ENCODE measurements around the gene ADAM21. TPM values are rescaled to one million over a fixed set of nuclear protein-coding genes. Genes with fewer than 3 reads are reported as not detected.
"Not testable (repeated sequence)": the region's sequence is repeated elsewhere in the genome, so short reads cannot be mapped to it uniquely, and the experiment has no call there.

The ADAM21 gene
- 0.87 and 1.3 TPM in 2 replicates for total RNA-seq (2014; rRNA removed; shearing (Covaris generic))
- polyA plus RNA-seq (2015; cell fraction: cytosol; rRNA removed), result 2.4 TPM in 2 replicates
- polyA plus RNA-seq (2015; cell fraction: nucleus; rRNA removed), result 3.3 and 4.0 TPM in 2 replicates

GRCh38 chr14:70451874-70452273 is at the start of gene ADAM21:
Gene ADAM21, plus strand, starts transcription at chr14:70452174. Its CDS starts 5,326 bp downstream, at chr14:70457500.
- DNase-seq (ENCODE audit: low read depth), result no peak

DNA sequence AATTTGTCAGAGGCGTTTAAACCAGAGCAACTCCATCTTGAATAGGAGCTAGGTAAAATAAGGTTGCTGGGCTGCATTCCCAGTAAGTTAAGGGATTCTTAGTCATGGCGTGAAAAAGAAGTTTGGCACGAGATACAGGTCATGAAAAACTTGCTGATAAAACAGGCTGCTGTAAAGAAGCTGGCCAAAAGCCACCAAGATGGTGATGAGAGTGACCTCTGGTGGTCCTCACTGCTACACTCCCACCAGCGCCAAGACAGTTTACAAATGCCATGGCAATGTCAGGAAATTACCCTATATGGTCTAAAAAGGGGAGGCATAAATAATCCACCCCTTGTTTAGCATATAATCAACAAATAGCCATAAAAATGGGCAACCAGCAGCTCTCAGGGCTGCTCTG is 48.6 kb upstream of the ADAM21 start:
- DNase-seq (ENCODE audit: low read depth), result not testable (repeated sequence)

DNA sequence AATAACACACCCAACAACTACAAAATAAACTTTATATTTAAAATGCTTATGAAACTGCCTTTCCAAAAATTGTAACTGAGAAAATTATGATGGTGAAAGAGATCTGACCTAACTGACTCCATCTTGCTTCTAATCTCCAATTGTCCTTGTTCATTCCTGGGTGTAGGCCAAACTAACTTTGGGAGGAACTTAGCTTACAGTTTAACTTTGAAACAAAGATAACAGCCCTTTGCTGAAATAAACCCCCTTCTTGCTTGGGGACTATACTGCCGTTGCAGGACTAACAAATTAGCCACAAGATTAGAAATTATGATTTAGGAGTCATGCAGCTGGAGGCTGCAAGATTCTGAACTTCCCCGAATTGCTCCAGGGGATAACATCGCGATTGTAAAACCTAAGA is 45.8 kb upstream of the ADAM21 start:
- not testable (repeated sequence) for DNase-seq (ENCODE audit: low read depth)

DNA sequence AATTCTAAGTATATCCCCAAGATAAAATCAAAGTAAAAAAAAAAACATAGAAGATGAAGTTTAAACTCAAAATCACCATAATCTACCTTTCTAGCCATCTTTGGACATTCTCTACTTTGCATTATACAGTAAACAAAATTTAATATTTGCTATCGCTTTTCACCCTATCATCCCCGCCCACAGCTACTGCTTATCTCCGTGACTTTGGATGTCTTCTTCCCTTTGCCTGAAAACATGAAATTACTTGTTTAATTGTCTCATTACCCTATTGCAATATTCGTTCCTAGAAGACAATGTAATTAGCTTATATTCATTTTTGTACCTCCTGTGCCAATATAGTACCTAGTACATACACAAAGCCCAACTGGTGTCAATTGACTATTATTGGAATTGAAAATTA is 44.4 kb upstream of the ADAM21 start:
- DNase-seq (ENCODE audit: low read depth), result no peak

GRCh38 chr14:70415788-70416187 is 36.2 kb upstream of the ADAM21 start:
- no peak for DNase-seq (ENCODE audit: low read depth)

- peak; percentile 9 for DNase-seq (ENCODE audit: low read depth)
Measured at GRCh38 chr14:70416338-70416724, 35.6 kb upstream of the ADAM21 start.

GRCh38 chr14:70416725-70417349 is 35.1 kb upstream of the ADAM21 start, which contains the start of gene SYNJ2BP:
Gene SYNJ2BP, minus strand, starts transcription at chr14:70417090. Its CDS starts 127 bp downstream, at chr14:70416963.
- peak; percentile 83 for DNase-seq (ENCODE audit: low read depth)

GRCh38 chr14:70419270-70419931 is 32.6 kb upstream of the ADAM21 start:
- not testable (repeated sequence) for DNase-seq (ENCODE audit: low read depth)

DNA sequence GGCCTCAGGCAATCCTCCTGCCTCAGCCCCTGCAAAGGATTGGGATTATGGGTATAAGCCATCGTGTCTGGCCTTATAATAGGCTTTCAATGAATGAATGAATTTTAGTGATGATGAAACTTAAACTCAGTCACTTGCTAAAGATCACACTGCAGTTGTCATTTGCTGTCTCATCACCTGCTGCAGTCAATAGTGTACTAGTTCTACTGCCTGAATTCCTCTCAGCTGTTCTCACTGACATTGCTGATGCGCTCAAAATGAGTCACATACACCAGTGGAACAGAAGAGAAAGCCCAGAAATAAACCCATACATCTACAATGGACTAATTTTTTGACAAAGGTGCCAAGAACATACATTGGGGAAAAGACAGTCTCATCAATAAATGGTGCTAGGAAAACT is 29.4 kb upstream of the ADAM21 start:
- no peak for DNase-seq (ENCODE audit: low read depth)

DNA sequence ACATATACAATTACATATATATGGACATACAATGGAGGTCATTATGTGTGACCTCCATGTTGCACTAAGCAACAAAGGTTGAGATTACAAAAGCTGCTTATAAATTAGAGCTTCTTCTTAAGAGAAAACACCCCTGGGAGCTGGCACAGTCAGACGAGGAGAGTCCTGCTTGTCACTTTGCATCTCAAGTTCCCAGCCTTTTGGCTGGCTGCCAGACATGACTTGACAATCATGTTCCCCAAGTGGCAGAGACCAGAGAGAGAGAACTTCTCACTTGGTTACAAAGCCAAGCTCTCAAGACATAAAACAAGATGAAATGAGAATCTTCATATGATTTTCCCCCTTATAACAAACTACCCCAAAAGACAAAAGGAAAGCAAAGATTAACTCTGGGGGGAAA is 26.6 kb upstream of the ADAM21 start:
- DNase-seq (ENCODE audit: low read depth), result no peak

GRCh38 chr14:70426555-70426954 is 25.4 kb upstream of the ADAM21 start:
- DNase-seq (ENCODE audit: low read depth), result not testable (repeated sequence)

DNA sequence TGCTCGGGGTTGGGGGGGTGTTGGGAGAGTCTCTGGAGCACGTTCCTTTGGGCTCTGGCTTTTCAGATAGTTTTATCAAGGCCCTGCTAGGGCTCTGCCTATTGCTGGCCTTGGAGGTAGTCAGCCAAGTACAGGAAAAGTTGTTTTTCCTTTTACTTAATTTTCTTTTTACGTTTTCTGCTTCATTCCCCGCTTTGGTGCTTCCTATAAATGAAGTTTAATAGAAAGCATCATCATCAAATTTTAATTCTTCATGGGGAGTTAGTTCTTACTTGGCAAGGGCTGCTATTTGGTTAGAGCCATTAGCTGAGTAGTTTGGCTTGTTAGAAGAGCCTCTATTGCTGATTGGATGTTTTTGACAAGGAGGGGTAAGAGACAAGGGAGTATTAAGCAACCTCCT is 15.1 kb upstream of the ADAM21 start:
- no peak for DNase-seq (ENCODE audit: low read depth)

DNA sequence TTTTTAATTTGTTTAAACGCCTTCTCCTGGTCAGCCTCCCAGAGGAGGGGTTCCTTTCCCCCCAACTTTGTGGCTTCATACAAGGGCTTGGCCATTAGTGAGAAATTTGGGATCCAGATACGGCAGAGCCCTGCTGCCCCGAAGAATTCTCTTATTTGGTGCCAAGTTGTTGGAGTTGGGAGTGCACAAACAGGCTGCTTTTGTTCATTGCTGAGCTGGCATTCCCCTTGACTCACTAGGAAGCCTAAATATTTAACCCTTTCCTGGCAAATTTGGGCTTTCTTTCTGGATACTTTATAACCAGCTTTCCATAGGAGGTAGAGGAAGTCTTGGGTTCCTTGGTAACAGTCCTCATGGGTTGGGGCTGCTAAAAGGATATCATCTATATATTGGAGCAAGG is 10.3 kb upstream of the ADAM21 start:
- DNase-seq (ENCODE audit: low read depth), result no peak

DNA sequence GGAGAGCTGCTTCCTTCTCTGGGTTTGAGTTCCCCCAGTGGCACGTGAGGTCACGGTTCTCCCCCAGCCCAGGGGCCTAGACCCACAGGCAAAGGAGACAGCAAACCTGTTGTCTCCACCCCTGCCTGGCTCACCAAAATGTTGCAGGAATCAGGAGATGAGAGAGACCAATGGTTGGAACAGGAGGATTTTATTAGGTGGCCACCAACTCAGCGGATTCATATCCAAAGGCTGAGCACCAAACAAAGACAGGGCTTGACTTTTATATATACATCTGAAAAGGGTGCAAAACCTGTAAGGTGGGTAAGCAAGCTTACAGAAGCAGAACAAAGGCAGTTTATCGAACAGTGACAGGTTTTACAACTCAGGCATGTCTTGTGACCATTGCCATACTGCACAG is 9.2 kb upstream of the ADAM21 start:
- DNase-seq (ENCODE audit: low read depth), result no peak

DNA sequence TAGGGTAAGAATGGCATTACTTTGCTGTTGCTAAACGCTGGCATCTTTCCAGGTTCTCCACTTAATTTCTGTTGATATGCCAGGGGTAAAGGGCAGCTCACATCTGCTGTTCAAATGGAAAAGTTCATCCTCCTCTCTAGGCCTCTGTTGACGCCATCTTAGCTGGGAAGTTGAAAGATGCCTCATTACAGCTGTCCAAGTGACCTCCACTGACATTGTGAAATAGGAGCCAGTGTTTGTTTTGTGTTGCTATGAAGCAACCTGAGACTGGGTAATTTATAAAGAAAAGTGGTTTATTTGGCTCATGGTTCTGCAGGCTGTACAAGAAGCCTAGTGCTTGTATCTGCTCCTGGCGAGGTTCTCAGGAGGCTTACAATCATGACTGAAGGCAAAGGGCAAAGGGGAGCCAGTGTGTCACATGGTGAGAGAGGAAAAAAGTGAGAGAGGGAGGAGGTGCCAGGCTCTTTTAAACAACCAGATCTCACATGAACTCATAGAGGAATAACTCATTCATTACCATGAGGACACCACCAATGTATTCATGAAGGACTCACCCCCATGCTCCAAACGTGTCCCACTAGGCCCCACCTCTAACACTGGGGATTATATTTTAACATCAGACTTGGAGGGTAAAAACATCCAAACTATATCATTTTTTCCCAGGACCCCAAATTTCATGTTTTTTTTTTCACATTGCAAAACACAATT is 3.2 kb upstream of the ADAM21 start:
- peak; percentile 48 for DNase-seq (ENCODE audit: low read depth)

DNA sequence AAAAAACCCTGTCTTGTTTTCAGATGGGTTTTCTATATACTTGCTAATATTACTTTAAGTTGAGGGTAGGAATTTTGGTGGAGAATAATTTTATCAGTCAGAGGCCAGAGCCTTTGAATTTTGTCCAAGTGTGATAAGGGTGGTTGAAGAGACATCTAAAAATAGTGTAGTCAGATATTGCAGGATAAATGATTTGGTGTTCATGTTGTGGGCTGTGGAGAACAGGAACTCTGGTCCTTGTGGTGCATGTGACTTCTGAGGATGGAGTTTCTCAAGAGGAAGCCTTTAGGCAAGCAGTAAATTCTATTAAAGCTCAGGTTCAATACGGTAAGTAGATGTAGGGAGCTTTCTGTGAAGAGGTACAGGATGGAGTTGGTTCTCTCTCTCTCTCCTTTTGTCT is 2.8 kb downstream of the ADAM21 start:
- DNase-seq (ENCODE audit: low read depth), result no peak

DNA sequence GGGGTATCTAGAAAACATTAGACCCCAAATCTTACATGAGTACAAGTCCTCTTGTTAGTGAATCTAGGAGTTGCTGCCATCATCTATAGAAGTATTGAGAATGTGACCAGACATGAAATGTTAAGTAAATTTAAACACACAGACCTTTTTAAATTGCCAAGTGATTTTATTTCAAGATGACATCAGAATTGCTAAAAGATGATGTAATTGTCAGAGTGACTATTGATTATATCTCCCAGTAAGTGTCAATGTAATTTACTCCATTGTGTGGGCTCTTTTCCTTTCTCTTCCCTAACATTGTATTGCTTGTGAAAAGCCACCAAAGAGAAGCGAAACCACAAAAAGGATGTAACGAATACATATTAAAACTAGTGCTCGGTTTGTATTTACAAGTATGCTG is 16.8 kb downstream of the ADAM21 start:
- DNase-seq (ENCODE audit: low read depth), result no peak

DNA sequence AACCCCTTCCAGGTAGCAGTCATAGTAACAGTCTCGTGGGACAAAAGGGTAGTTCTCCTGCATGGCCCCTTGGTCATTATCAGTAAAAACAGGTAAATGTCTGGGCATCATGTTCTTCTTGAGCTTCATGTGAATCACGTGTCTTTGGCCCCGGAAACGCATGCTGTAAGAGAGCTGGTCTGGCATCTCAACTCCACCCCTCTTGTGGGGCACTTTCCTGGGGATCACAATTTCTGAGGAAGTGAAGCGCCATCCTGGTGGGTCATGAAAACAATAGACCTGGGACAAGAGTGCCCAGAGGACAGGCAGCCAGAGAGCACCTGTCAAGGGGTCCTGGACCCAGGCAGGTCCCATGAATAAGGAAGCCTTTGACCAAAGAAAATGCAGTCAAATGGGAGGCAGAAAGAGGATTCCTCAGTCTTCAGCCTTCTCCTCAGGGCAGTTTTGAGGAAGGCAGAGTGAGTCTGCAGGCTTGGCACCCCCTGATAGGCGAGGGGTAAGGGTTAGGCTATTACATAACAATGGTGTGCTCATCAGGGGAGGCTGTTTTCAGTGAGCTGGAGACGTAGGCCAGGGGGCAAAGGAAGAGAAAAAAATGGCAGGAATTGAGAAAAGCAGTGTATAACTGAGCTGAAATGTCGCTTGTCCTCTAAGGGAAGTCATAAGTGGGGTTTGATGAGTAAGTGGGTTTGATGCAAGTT is 19.0 kb downstream of the ADAM21 start:
- DNase-seq (ENCODE audit: low read depth), result not testable (repeated sequence)

DNA sequence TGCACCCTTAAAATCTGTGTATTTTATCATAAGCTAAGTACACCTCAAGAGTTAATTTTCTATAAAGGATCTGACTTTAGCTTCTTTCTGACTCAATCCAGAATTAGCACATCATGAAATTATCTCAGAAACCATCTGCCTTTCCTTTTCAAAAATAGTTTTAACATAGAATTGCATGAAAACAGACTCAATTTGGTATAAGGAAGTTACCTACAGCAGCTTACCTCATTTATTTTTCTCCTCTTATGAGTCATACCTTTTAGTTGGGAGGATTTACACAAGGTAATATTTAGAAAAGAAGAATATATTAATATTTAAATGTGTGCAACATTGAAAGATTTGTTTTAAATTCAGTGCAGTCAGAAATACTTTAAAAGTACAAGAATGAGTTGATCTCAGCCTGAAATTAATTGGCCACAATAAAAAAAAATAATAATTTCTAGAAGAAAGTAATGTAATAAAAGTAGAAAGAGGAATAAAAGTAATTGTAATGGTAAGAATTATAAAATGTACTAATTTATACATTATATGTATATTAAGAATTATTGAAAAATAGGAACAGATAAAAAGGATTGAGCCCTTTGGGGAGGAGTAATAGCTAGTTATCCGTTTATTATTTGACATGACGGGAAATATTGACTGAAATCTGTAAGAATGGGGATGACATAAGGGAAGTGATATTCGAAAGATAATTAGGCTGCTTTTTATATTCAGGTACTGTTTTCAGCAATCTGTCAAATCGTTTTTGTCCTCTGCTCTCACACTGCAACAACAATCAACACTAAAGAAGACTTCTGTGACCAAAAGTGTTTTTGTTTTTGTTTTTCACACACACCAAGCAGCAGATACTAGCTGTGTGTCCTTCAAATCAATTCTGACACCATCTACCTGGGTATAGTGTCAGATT is 20.5 kb downstream of the ADAM21 start:
- no peak for DNase-seq (ENCODE audit: low read depth)

GRCh38 chr14:70473825-70474224 is 21.9 kb downstream of the ADAM21 start:
- no peak for DNase-seq (ENCODE audit: low read depth)

DNA sequence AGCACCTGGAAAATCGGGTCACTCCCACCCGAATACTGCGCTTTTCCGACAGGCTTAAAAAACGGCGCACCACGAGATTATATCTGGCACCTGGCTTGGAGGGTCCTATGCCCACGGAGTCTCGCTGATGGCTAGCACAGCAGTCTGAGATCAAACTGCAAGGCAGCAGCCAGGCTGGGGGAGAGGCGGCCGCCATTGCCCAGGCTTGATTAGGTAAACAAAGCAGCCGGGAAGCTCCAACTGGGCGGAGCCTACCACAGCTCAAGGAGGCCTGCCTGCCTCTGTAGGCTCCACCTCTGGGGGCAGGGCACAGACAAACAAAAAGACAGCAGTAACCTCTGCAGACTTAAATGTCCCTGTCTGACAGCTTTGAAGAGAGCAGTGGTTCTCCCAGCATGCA is 23.5 kb downstream of the ADAM21 start:
- not testable (repeated sequence) for DNase-seq (ENCODE audit: low read depth)
